Measurements from ENCODE around the gene POLR3C.

DNA sequence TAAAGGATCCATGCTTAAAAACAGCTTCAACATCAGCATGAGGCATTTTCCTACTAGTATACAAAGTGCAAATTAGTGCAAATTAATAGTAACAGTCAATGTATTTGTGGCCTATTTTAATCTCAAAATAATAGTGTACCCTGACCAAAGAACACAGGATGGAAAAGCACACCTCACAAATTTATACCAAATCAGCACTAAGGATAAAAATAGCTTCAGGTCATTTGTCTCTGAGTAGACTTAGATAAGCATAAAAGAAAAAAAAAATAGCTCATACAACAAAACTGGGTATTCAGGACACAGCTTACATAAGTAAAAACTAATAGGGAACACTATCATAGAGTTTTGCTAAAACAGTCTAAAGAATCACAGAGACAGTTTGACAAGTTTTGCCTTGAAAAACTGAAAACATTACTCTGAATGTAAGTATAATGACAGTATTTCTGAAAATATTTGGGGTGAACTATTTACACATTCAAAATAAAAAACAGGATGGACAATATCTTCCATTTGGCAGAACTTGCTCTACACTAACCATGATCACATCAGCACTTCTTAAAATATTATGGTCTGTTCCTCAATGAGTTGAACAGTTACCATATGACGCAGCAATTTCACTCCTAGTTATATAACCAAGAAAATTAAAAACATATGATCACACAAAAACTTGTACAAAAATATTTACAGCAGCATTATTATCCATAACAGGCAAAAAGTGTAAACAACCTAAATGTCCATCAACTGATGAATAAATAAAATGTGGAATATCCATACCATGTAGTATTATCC lies 46.4 kb upstream of the POLR3C start:
- TF ChIP-seq, protein P1, sequence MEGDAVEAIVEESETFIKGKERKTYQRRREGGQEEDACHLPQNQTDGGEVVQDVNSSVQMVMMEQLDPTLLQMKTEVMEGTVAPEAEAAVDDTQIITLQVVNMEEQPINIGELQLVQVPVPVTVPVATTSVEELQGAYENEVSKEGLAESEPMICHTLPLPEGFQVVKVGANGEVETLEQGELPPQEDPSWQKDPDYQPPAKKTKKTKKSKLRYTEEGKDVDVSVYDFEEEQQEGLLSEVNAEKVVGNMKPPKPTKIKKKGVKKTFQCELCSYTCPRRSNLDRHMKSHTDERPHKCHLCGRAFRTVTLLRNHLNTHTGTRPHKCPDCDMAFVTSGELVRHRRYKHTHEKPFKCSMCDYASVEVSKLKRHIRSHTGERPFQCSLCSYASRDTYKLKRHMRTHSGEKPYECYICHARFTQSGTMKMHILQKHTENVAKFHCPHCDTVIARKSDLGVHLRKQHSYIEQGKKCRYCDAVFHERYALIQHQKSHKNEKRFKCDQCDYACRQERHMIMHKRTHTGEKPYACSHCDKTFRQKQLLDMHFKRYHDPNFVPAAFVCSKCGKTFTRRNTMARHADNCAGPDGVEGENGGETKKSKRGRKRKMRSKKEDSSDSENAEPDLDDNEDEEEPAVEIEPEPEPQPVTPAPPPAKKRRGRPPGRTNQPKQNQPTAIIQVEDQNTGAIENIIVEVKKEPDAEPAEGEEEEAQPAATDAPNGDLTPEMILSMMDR (IDR thresholded peaks at IDR 0.05; ENCODE audit: low read depth, low read length), result no peak
- TF ChIP-seq, protein P2, sequence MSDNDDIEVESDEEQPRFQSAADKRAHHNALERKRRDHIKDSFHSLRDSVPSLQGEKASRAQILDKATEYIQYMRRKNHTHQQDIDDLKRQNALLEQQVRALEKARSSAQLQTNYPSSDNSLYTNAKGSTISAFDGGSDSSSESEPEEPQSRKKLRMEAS (IDR thresholded peaks at IDR 0.05; ENCODE audit: low read depth, low read length), result no peak
- no peak for TF ChIP-seq POLR2A (IDR thresholded peaks at IDR 0.05; ENCODE audit: extremely low read depth, insufficient read length)

Data from NB4 (cell line).